Measurements from ENCODE around the gene CRYBA1. TPM values are rescaled to one million over a fixed set of nuclear protein-coding genes. Genes with fewer than 3 reads are reported as not detected.
"Not testable (repeated sequence)": the region's sequence is repeated elsewhere in the genome, so short reads cannot be mapped to it uniquely, and the experiment has no call there.

Gene CRYBA1
- total and polyA plus RNA-seq, 2 experiments from 2014 or later, result not detected

GRCh38 chr17:29263916-29264315 lies 17.3 kb downstream of the CRYBA1 start:
- no peak overlapping the region for H3K4me3 ChIP-seq
- no peak overlapping the region for H3K27ac ChIP-seq
- no peaks in the 10 kb centered on the region for H3K9me3 ChIP-seq (ENCODE audit: low read depth)
- no peaks in the 10 kb centered on the region for H3K27me3 ChIP-seq
- DNase-seq (ENCODE audit: low read depth in 1 of 2, low spot score in 1 of 2), result no peak
- H3K36me3 ChIP-seq, result peaks cover 63% of the 10 kb centered on the region
- no peaks in the 10 kb centered on the region for H3K4me1 ChIP-seq (ENCODE audit: low read depth)
- TF ChIP-seq, protein P1, sequence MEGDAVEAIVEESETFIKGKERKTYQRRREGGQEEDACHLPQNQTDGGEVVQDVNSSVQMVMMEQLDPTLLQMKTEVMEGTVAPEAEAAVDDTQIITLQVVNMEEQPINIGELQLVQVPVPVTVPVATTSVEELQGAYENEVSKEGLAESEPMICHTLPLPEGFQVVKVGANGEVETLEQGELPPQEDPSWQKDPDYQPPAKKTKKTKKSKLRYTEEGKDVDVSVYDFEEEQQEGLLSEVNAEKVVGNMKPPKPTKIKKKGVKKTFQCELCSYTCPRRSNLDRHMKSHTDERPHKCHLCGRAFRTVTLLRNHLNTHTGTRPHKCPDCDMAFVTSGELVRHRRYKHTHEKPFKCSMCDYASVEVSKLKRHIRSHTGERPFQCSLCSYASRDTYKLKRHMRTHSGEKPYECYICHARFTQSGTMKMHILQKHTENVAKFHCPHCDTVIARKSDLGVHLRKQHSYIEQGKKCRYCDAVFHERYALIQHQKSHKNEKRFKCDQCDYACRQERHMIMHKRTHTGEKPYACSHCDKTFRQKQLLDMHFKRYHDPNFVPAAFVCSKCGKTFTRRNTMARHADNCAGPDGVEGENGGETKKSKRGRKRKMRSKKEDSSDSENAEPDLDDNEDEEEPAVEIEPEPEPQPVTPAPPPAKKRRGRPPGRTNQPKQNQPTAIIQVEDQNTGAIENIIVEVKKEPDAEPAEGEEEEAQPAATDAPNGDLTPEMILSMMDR (IDR thresholded peaks at IDR 0.05; ENCODE audit: low read depth, low read length), result no peak

DNA sequence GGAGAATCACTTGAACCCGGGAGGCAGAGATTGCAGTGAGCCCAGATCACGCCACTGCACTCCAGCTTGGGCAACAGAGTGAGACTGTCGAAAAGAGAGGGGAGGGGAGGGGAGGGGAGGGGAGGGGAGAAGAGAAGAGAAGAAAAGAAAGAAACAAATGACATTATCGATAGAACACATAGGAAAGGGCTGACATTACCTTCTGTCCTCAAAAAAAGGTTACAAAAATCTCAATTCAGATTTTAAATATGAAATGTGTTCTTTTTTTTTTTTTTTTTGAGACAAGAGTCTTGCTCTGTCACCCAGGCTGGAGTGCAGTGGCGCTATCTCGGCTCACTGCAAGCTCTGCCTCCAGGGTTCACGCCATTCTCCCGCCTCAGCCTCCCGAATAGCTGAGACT lies 25.3 kb downstream of the CRYBA1 start:
- not testable (repeated sequence) for H3K27me3 ChIP-seq; H3K27ac ChIP-seq; DNase-seq (ENCODE audit: low read depth in 1 of 2, low spot score in 1 of 2); H3K4me1 ChIP-seq (ENCODE audit: low read depth); H3K4me3 ChIP-seq; H3K9me3 ChIP-seq (ENCODE audit: low read depth)
- peaks cover 16% of the 10 kb centered on the region for H3K36me3 ChIP-seq

DNA sequence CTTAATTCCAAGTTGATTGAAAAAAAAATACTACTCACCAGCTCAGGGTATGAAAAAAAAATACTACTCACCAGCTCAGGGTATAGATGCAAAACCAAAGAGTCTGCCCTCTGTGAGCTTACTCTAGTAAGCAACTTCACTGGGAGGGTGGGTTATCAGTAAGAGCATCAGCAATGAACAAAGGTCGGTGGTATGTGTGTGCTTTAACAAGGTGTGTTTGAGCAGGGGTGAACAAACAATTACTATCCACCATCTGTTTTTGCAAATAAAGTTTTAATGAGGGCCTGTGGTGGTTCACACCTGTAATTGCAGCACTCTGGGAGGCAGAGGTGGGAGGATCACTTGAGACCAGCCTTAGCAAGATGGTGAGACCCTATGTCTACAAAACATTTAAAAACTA lies 27.3 kb downstream of the CRYBA1 start:
- Histone ChIP-seq H3K4me3 (no peak overlapping the region), H3K27ac (no peak overlapping the region), H3K27me3 (no peaks in the 10 kb centered on the region), H3K9me3 (ENCODE audit: low read depth) (no peaks in the 10 kb centered on the region), H3K36me3 (peaks cover 18% of the 10 kb centered on the region), H3K4me1 (ENCODE audit: low read depth) (no peaks in the 10 kb centered on the region)
- no peak for DNase-seq (ENCODE audit: low read depth in 1 of 2, low spot score in 1 of 2)
- TF ChIP-seq, protein P1 (IDR thresholded peaks at IDR 0.05; ENCODE audit: low read depth, low read length), result no peak

DNA sequence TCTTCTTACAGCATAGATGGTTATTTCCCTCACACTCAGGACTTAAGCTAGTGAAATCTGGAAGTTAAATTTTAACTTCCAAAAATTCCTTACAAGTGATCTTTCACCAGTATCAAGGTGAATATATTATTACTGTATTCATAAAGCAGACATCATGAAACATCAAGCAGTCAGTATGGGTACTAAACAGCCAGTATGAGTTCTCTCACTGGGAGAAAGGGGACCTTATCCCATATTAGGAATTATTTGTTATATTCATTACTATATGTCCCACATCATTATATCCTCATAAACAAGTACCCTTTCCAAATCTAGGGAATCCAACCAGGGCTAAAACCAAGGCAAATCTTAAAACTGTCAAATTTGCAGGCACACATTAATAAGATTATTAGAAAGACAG lies 32.0 kb downstream of the CRYBA1 start:
- Histone ChIP-seq H3K36me3 (peaks cover 19% of the 10 kb centered on the region), H3K27me3 (no peaks in the 10 kb centered on the region), H3K9me3 (ENCODE audit: low read depth) (no peaks in the 10 kb centered on the region), H3K4me3 (no peak overlapping the region), H3K27ac (no peak overlapping the region), H3K4me1 (ENCODE audit: low read depth) (no peaks in the 10 kb centered on the region)
- TF ChIP-seq, protein P1 (IDR thresholded peaks at IDR 0.05; ENCODE audit: low read depth, low read length), result no peak
- no peak for DNase-seq (ENCODE audit: low read depth in 1 of 2, low spot score in 1 of 2)

- Histone ChIP-seq H3K27me3 (no peaks in the 10 kb centered on the region), H3K4me3 (no peak overlapping the region), H3K4me1 (ENCODE audit: low read depth) (no peaks in the 10 kb centered on the region), H3K9me3 (ENCODE audit: low read depth) (no peaks in the 10 kb centered on the region), H3K27ac (no peak overlapping the region), H3K36me3 (peaks cover 26% of the 10 kb centered on the region)
- TF ChIP-seq, protein P1 (IDR thresholded peaks at IDR 0.05; ENCODE audit: low read depth, low read length), result no peak
- no peak for DNase-seq (ENCODE audit: low read depth in 1 of 2, low spot score in 1 of 2)
These were observed 32.9 kb downstream of the CRYBA1 start for GRCh38 chr17:29279397-29280070.

DNA sequence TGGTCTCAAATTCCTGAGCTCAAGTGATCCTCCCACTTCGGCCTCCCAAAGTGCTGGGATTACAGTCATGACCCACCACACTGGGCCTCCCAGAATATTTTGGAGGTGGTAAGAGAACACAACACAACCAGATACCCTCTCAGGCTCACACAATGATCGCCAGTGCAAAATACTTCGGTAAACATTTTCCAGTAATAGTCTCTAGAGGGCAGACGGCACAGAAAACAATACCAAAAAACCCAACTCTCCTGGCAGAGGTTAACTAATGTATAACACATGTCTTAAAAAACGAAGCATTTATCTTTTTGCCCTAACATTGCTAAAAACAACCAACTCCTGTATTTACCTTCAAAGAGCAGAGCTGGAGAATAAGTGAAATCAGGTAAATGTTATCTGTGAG lies 36.8 kb downstream of the CRYBA1 start:
- no peaks in the 10 kb centered on the region for H3K27me3 ChIP-seq
- H3K4me1 ChIP-seq (ENCODE audit: low read depth), result peaks cover 5% of the 10 kb centered on the region
- peaks cover 50% of the 10 kb centered on the region for H3K36me3 ChIP-seq
- H3K4me3 ChIP-seq, result no peak overlapping the region
- no peaks in the 10 kb centered on the region for H3K9me3 ChIP-seq (ENCODE audit: low read depth)
- TF ChIP-seq, protein P1 (IDR thresholded peaks at IDR 0.05; ENCODE audit: low read depth, low read length), result peak; percentile 17
- no peak overlapping the region for H3K27ac ChIP-seq
- DNase-seq (ENCODE audit: low read depth in 1 of 2, low spot score in 1 of 2), result no peak

Data from cardiac muscle cell (in vitro differentiated cells and primary cell).